Erythroblast (primary cell): ENCODE measurements around the gene WDR3.
"Not testable (repeated sequence)": the region's sequence is repeated elsewhere in the genome, so short reads cannot be mapped to it uniquely, and the experiment has no call there.

Experiments
- DNase-seq, 2 experiments: peaks; one replicate each; lab custom pipeline; 2025; lab: John Stamatoyannopoulos, UW
- GATA1 ChIP-seq: IDR thresholded peaks from 2 replicates; pipeline ENCODE4 v1.6.1; 2011; ENCODE audit warnings: low read depth, mild to moderate bottlenecking, control low read depth, low read length, moderate library complexity
- POLR2A ChIP-seq: IDR thresholded peaks from 2 replicates; pipeline ENCODE4 v1.6.1; 2011; ENCODE audit warnings: mild to moderate bottlenecking, low read length

WDR3 gene

GRCh38 chr1:117921991-117922390, 7.5 kb upstream of the WDR3 start:
- TF ChIP-seq POLR2A (no peak), GATA1 (no peak)
- no peak for DNase-seq

- DNase-seq, result not testable (repeated sequence)
Observed at GRCh38 chr1:117922717-117923116, 6.8 kb upstream of the WDR3 start.

- DNase-seq, result no peak
- TF ChIP-seq POLR2A, result no peak
- no peak for TF ChIP-seq GATA1
Observed at GRCh38 chr1:117925981-117926380, 3.6 kb upstream of the WDR3 start.

GRCh38 chr1:117928881-117929342, 627 bp upstream of the WDR3 start:
- TF ChIP-seq POLR2A, result no peak
- TF ChIP-seq GATA1, result no peak
- DNase-seq, result peak; percentile 66 to 72

- no peak for DNase-seq
- TF ChIP-seq POLR2A, result no peak
- TF ChIP-seq GATA1, result no peak
Observed at GRCh38 chr1:117930173-117930447, 571 bp downstream of the WDR3 start.

GRCh38 chr1:117930484-117930883, 945 bp downstream of the WDR3 start:
- DNase-seq, result peak in 1 of 2 experiments; percentile 16
- no peak for TF ChIP-seq GATA1
- no peak for TF ChIP-seq POLR2A

GRCh38 chr1:117932576-117932975, 3.0 kb downstream of the WDR3 start:
- DNase-seq, result no peak
- no peak for TF ChIP-seq GATA1
- no peak for TF ChIP-seq POLR2A

- DNase-seq, result no peak
- TF ChIP-seq GATA1 (no peak), POLR2A (no peak)
Observed at GRCh38 chr1:117933769-117934168, 4.2 kb downstream of the WDR3 start.

- DNase-seq, result no peak
- no peak for TF ChIP-seq POLR2A
- TF ChIP-seq GATA1, result no peak
Observed at GRCh38 chr1:117942293-117942692, 12.8 kb downstream of the WDR3 start.

- DNase-seq, result no peak
- TF ChIP-seq GATA1 (no peak), POLR2A (no peak)
Observed at GRCh38 chr1:117952386-117952785, 22.8 kb downstream of the WDR3 start.

- DNase-seq, result no peak
- TF ChIP-seq POLR2A (no peak), GATA1 (no peak)
Observed at GRCh38 chr1:117959364-117959763, 29.8 kb downstream of the WDR3 start.

GRCh38 chr1:117964290-117965038, 34.9 kb downstream of the WDR3 start:
- TF ChIP-seq POLR2A (no peak), GATA1 (no peak)
- DNase-seq, result no peak

- TF ChIP-seq GATA1 (no peak), POLR2A (no peak)
- DNase-seq, result no peak
Observed at GRCh38 chr1:117967477-117967876, 37.9 kb downstream of the WDR3 start.

- DNase-seq, result peak in 1 of 2 experiments; percentile 5
- TF ChIP-seq GATA1, result no peak
- TF ChIP-seq POLR2A, result no peak
Observed at GRCh38 chr1:117967881-117968280, 38.3 kb downstream of the WDR3 start.

GRCh38 chr1:117970252-117970651, 40.7 kb downstream of the WDR3 start:
- no peak for TF ChIP-seq POLR2A
- TF ChIP-seq GATA1, result no peak
- DNase-seq, result no peak
